Measurements from ENCODE around the gene MEI1.
"Not testable (repeated sequence)": the region's sequence is repeated elsewhere in the genome, so short reads cannot be mapped to it uniquely, and the experiment has no call there.

Gene MEI1

GRCh38 chr22:41826021-41826420 is 126.7 kb downstream of the MEI1 start:
- no peak for DNase-seq

GRCh38 chr22:41826430-41827383 is 127.4 kb downstream of the MEI1 start:
- DNase-seq, result no peak

- no peak for DNase-seq
Measured at GRCh38 chr22:41827671-41828070, 128.4 kb downstream of the MEI1 start.

GRCh38 chr22:41828516-41828915 is 129.2 kb downstream of the MEI1 start:
- DNase-seq, result no peak

- DNase-seq, result no peak
Measured at GRCh38 chr22:41830174-41830573, 130.9 kb downstream of the MEI1 start.

GRCh38 chr22:41831383-41831782 is 132.1 kb downstream of the MEI1 start:
- no peak for DNase-seq

GRCh38 chr22:41831828-41832552 is 132.7 kb downstream of the MEI1 start:
- no peak for DNase-seq

GRCh38 chr22:41832553-41833368 is 133.5 kb downstream of the MEI1 start, which contains the start of gene SREBF2:
Gene SREBF2 (plus strand): TSS chr22:41833105. CDS start chr22:41833271, 166 bp downstream.
- DNase-seq, result peak; percentile 98

- no peak for DNase-seq
Measured at GRCh38 chr22:41833369-41834004, 134.2 kb downstream of the MEI1 start.

- DNase-seq, result no peak
Measured at GRCh38 chr22:41834005-41834944, 135.0 kb downstream of the MEI1 start.

GRCh38 chr22:41835462-41835861 is 136.2 kb downstream of the MEI1 start:
- DNase-seq, result not testable (repeated sequence)

- no peak for DNase-seq
Measured at GRCh38 chr22:41836551-41836950, 137.2 kb downstream of the MEI1 start.

GRCh38 chr22:41838842-41839618 is 139.7 kb downstream of the MEI1 start:
- no peak for DNase-seq

- no peak for DNase-seq
Measured at GRCh38 chr22:41840216-41840615, 140.9 kb downstream of the MEI1 start.

- no peak for DNase-seq
Measured at GRCh38 chr22:41841085-41841712, 141.9 kb downstream of the MEI1 start.

- DNase-seq, result no peak
Measured at GRCh38 chr22:41842996-41843970, 144.0 kb downstream of the MEI1 start.

- no peak for DNase-seq
Measured at GRCh38 chr22:41844036-41844435, 144.7 kb downstream of the MEI1 start.

GRCh38 chr22:41844513-41844912 is 145.2 kb downstream of the MEI1 start:
- DNase-seq, result no peak
